LHCN-M2 (cell line): Measurements from ENCODE around the gene MYH8. TPM values are rescaled to one million over a fixed set of nuclear protein-coding genes. Genes with fewer than 3 reads are reported as not detected.

Experiments
- DNase-seq: peaks from one replicate; pipeline ENCODE4 v3.0.0-alpha.2; 2012; ENCODE audit warnings: low read depth
- polyA plus RNA-seq: library from polyadenylated mRNA; unstranded; fragments of >200 nt; gene quantifications from one replicate; pipeline ENCODE4 v1.2.1, GENCODE V29; 2012; ENCODE audit warnings: missing spikeins
- total RNA-seq: library from RNA; depleted of rRNA; stranded (reverse); fragments of >200 nt; gene quantifications from 2 replicates; pipeline ENCODE4 v1.2.3, GENCODE V29; 2014; rRNA removed

MYH8 gene
- total RNA-seq = 0.11 TPM in 1 of 2 replicates, not detected in the other
- not detected for polyA plus RNA-seq

GRCh38 chr17:10421900-10422542, at the start of gene MYH8:
Gene MYH8 (minus strand): TSS chr17:10421950. CDS start chr17:10420227, 1,723 bp downstream.
- no peak for DNase-seq

GRCh38 chr17:10469459-10469858, 47.7 kb upstream of the MYH8 start, which contains the start of gene MYH4:
Gene MYH4 (minus strand): TSS chr17:10469559. CDS start chr17:10466745, 2,814 bp downstream.
- no peak for DNase-seq

GRCh38 chr17:10463402-10463801, 41.7 kb upstream of the MYH8 start:
- no peak for DNase-seq

- DNase-seq = no peak
Measured at GRCh38 chr17:10460062-10460461, 38.3 kb upstream of the MYH8 start.

- no peak for DNase-seq
Measured at GRCh38 chr17:10458701-10459100, 37.0 kb upstream of the MYH8 start.

GRCh38 chr17:10457952-10458351, 36.2 kb upstream of the MYH8 start:
- DNase-seq = no peak

- DNase-seq = no peak
Measured at GRCh38 chr17:10447026-10447931, 25.5 kb upstream of the MYH8 start.

- DNase-seq = no peak
Measured at GRCh38 chr17:10439816-10440215, 18.1 kb upstream of the MYH8 start.

- peak; percentile 25 for DNase-seq
Measured at GRCh38 chr17:10435096-10435495, 13.3 kb upstream of the MYH8 start.

GRCh38 chr17:10429421-10430045, 7.8 kb upstream of the MYH8 start:
- peak; percentile 70 for DNase-seq

- peak; percentile 54 for DNase-seq
Measured at GRCh38 chr17:10428781-10429180, 7.0 kb upstream of the MYH8 start.

- no peak for DNase-seq
Measured at GRCh38 chr17:10421211-10421610, 539 bp downstream of the MYH8 start.

- peak; percentile 38 for DNase-seq
Measured at GRCh38 chr17:10420811-10421210, 939 bp downstream of the MYH8 start.

- DNase-seq = peak; percentile 18
Measured at GRCh38 chr17:10417431-10417830, 4.3 kb downstream of the MYH8 start.

GRCh38 chr17:10415161-10415560, 6.6 kb downstream of the MYH8 start:
- DNase-seq = no peak

GRCh38 chr17:10403589-10403988, 18.2 kb downstream of the MYH8 start:
- DNase-seq = no peak

GRCh38 chr17:10398352-10398751, 23.4 kb downstream of the MYH8 start:
- no peak for DNase-seq

GRCh38 chr17:10396524-10397163, 25.1 kb downstream of the MYH8 start:
- no peak for DNase-seq

GRCh38 chr17:10394201-10394887, 27.4 kb downstream of the MYH8 start:
- no peak for DNase-seq

- DNase-seq = no peak
Measured at GRCh38 chr17:10392880-10393279, 28.9 kb downstream of the MYH8 start.

- peak; percentile 37 for DNase-seq
Measured at GRCh38 chr17:10385871-10386270, 35.9 kb downstream of the MYH8 start.
